Measurements from ENCODE around the gene NAA25. TPM values are rescaled to one million over a fixed set of nuclear protein-coding genes. Genes with fewer than 3 reads are reported as not detected.
"Not testable (repeated sequence)": the region's sequence is repeated elsewhere in the genome, so short reads cannot be mapped to it uniquely, and the experiment has no call there.

NAA25 gene
- total and polyA plus RNA-seq, 2 donors (not counting 3 experiments of a cell fraction or from before 2014, with no cell fraction given): 5.3 to 25.5 TPM

DNA sequence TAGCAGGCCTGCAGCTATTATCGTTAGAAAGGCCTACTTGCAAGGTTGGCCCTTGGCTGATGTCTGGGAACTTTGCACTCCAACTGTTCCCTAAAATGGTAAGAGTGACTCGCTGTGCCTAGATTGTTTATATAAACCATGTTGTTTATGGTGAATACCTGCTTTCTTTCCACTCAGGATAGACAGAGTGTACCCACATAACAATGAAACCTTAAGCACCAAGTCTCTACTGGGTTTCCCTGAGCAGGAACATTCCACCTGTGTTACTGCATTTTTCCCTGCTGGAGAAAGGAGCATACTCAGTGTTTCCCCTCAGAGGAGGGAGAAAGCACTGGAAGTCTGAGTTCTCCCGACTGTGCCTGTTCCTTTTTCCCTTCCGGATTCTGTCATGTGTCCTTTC, 62.6 kb downstream of the NAA25 start:
- Histone ChIP-seq H3K27ac (ENCODE audit: insufficient read depth, low read depth, low read length) (no peak overlapping the region), H3K9me3 (replicated peaks; ENCODE audit: control insufficient read depth, insufficient read depth, low read length) (no peaks in the 10 kb centered on the region), H3K4me3 (replicated peaks in 1 of 3; ENCODE audit: insufficient read depth in 1 of 3, low read depth in 1 of 3, low read length in 3 of 3) (no peak overlapping the region), H3K9me1 (replicated peaks; ENCODE audit: control insufficient read depth, extremely low read depth, insufficient read depth, low read length) (no peaks in the 10 kb centered on the region), H3K4me2 (ENCODE audit: insufficient read depth, low read length) (no peak overlapping the region), H2AFZ (ENCODE audit: low read depth, low read length) (no peak overlapping the region), H3K79me2 (ENCODE audit: control insufficient read depth, insufficient read depth, low read length) (peaks cover 2% of the 10 kb centered on the region), H3K4me1 (ENCODE audit: control insufficient read depth, extremely low read depth, insufficient read depth, low read length) (peaks cover 17% of the 10 kb centered on the region), H3K36me3 (ENCODE audit: control insufficient read depth in 2 of 2, extremely low read depth in 1 of 2, insufficient read depth in 2 of 2, low read length in 2 of 2) (peaks cover 4 to 20% of the 10 kb centered on the region in 2 experiments), H3K27me3 (ENCODE audit: control insufficient read depth in 2 of 2, insufficient read depth in 2 of 2, low read length in 2 of 2) (no peaks in the 10 kb centered on the region), H4K20me1 (replicated peaks; ENCODE audit: control insufficient read depth, extremely low read depth, insufficient read depth, low read length) (no peaks in the 10 kb centered on the region), H3K9ac (replicated peaks; ENCODE audit: extremely low read depth, insufficient read depth, low read length) (no peak overlapping the region)
- ChIA-PET POLR2A (no interaction called here), CTCF (no interaction called here)
- DNase-seq (ENCODE audit: low read depth, low spot score) (no peak), FAIRE-seq (no peak)
- intact Hi-C loops (cut with micrococcal nuclease) (no loop called here), dilution Hi-C loops (cut with MboI; ENCODE audit: extremely low pct_ligation_motif_present, low sequenced_read_pairs) (no loop called here)
- no TSS peak for BruUV-seq (replicated peaks)
- TF ChIP-seq POLR2A (IDR thresholded peaks at IDR 0.05; ENCODE audit: low read depth, low read length) (no peak), POLR2AphosphoS5 (IDR thresholded peaks at IDR 0.05; ENCODE audit: insufficient read depth, low read depth, low read length) (no peak), MYC (IDR thresholded peaks at IDR 0.05; ENCODE audit: low read depth, low read length) (no peak), FOS (IDR thresholded peaks at IDR 0.05; ENCODE audit: borderline replicate concordance, insufficient read depth, low read length) (no peak), GATA2 (IDR thresholded peaks at IDR 0.05; ENCODE audit: insufficient read depth, insufficient read length, low read depth, low read length) (no peak), EZH2 (IDR thresholded peaks at IDR 0.05; ENCODE audit: borderline replicate concordance, low read depth, low read length, severe bottlenecking) (no peak), JUN (IDR thresholded peaks at IDR 0.05; ENCODE audit: borderline replicate concordance, insufficient read depth, insufficient read length, low read depth) (no peak)
- TF ChIP-seq, protein P1, sequence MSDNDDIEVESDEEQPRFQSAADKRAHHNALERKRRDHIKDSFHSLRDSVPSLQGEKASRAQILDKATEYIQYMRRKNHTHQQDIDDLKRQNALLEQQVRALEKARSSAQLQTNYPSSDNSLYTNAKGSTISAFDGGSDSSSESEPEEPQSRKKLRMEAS (IDR thresholded peaks at IDR 0.05; ENCODE audit: insufficient read depth, insufficient read length): no peak
- TF ChIP-seq, protein P2, sequence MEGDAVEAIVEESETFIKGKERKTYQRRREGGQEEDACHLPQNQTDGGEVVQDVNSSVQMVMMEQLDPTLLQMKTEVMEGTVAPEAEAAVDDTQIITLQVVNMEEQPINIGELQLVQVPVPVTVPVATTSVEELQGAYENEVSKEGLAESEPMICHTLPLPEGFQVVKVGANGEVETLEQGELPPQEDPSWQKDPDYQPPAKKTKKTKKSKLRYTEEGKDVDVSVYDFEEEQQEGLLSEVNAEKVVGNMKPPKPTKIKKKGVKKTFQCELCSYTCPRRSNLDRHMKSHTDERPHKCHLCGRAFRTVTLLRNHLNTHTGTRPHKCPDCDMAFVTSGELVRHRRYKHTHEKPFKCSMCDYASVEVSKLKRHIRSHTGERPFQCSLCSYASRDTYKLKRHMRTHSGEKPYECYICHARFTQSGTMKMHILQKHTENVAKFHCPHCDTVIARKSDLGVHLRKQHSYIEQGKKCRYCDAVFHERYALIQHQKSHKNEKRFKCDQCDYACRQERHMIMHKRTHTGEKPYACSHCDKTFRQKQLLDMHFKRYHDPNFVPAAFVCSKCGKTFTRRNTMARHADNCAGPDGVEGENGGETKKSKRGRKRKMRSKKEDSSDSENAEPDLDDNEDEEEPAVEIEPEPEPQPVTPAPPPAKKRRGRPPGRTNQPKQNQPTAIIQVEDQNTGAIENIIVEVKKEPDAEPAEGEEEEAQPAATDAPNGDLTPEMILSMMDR (IDR thresholded peaks at IDR 0.05; ENCODE audit: extremely low read depth in 1 of 2, insufficient read depth in 1 of 2, low read depth in 1 of 2, low read length in 2 of 2): no peak

DNA sequence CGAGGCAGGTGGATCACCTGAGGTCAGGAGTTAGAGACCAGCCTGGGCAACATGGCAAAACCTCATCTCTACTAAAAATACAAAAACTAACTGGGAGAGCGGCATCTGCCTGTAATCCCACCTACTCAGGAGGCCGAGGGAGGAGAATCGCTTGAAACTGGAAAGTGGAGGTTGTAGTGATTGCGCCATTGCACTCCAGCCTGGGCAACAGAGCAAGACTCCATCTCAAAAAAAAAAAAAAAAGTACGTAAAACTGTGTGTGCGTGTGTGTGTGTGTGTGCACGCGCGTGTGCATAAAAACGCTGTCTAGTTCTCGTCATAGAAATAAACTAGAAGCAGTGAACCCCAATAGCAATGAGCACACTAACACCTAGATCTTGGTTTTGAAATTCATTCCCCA, 72.0 kb downstream of the NAA25 start:
- H3K9me1 ChIP-seq (replicated peaks; ENCODE audit: control insufficient read depth, extremely low read depth, insufficient read depth, low read length); BruUV-seq (replicated peaks); H3K4me2 ChIP-seq (ENCODE audit: insufficient read depth, low read length); H4K20me1 ChIP-seq (replicated peaks; ENCODE audit: control insufficient read depth, extremely low read depth, insufficient read depth, low read length); H2AFZ ChIP-seq (ENCODE audit: low read depth, low read length); H3K27ac ChIP-seq (ENCODE audit: insufficient read depth, low read depth, low read length); H3K4me1 ChIP-seq (ENCODE audit: control insufficient read depth, extremely low read depth, insufficient read depth, low read length); H3K79me2 ChIP-seq (ENCODE audit: control insufficient read depth, insufficient read depth, low read length); H3K9ac ChIP-seq (replicated peaks; ENCODE audit: extremely low read depth, insufficient read depth, low read length); H3K9me3 ChIP-seq (replicated peaks; ENCODE audit: control insufficient read depth, insufficient read depth, low read length); FAIRE-seq; H3K27me3 ChIP-seq (ENCODE audit: control insufficient read depth in 2 of 2, insufficient read depth in 2 of 2, low read length in 2 of 2); DNase-seq (ENCODE audit: low read depth, low spot score); H3K4me3 ChIP-seq (replicated peaks in 1 of 3; ENCODE audit: insufficient read depth in 1 of 3, low read depth in 1 of 3, low read length in 3 of 3); intact Hi-C loops (cut with micrococcal nuclease); POLR2A ChIA-PET; dilution Hi-C loops (cut with MboI; ENCODE audit: extremely low pct_ligation_motif_present, low sequenced_read_pairs): not testable (repeated sequence)
- H3K36me3 ChIP-seq (ENCODE audit: control insufficient read depth in 2 of 2, extremely low read depth in 1 of 2, insufficient read depth in 2 of 2, low read length in 2 of 2): peaks cover 7 to 21% of the 10 kb centered on the region in 2 experiments
- CTCF ChIA-PET: interaction anchor here (1.5 to 1.6 kb wide), 2 partner anchors 12 to 14 kb away, joined by 4 to 5 read pairs; no protein-coding TSS in a partner anchor

Data from endothelial cell of umbilical vein (primary cell).